ENCODE data around the gene PRR15. TPM values are rescaled to one million over a fixed set of nuclear protein-coding genes. Genes with fewer than 3 reads are reported as not detected.

Gene PRR15
- total and polyA plus RNA-seq, 2 of the 13 experiments (the other 11 are each of a cell fraction or from before 2014, with no cell fraction given): 2.3 to 7.8 TPM

GRCh38 chr7:29564496-29565223 is 1.0 kb downstream of the PRR15 start (continued):
- TF ChIP-seq PBX3 (CRISPR knock-in tag; IDR thresholded peaks at IDR 0.05; ENCODE audit: borderline replicate concordance) (no peak), CSRNP1 (CRISPR knock-in tag; IDR thresholded peaks at IDR 0.05) (0 out of 2 replicates have a peak, but pooled peaks have one; percentile 19), RBM22 (optimal IDR thresholded peaks at IDR 0.05; ENCODE audit: low read length) (no peak), NCOA2 (CRISPR knock-in tag; IDR thresholded peaks at IDR 0.05) (no peak), ZSCAN5A (CRISPR knock-in tag; IDR thresholded peaks at IDR 0.05; ENCODE audit: borderline replicate concordance) (no peak), HNRNPLL (IDR thresholded peaks at IDR 0.05; ENCODE audit: low read depth, low read length, poor library complexity, severe bottlenecking) (peak; percentile 40), DR1 (CRISPR knock-in tag; IDR thresholded peaks at IDR 0.05) (no peak; the same call in 1 of the 2 replicates), NBN (conservative IDR thresholded peaks at IDR 0.05) (no peak), U2AF2 (IDR thresholded peaks at IDR 0.05; ENCODE audit: low read depth, low read length) (no peak), ZSCAN12 (CRISPR knock-in tag; IDR thresholded peaks at IDR 0.05) (no peak), TSC22D2 (CRISPR knock-in tag; IDR thresholded peaks at IDR 0.05; ENCODE audit: borderline replicate concordance) (no peak), MED1 (CRISPR knock-in tag; IDR thresholded peaks at IDR 0.05) (no peak), AGO2 (optimal IDR thresholded peaks at IDR 0.05; ENCODE audit: low read depth, low read length) (no peak), HOXA7 (CRISPR knock-in tag; IDR thresholded peaks at IDR 0.05) (no peak), GATAD1 (CRISPR knock-in tag; IDR thresholded peaks at IDR 0.05) (peak; percentile 43; the same call in 1 of the 2 replicates), DMTF1 (CRISPR knock-in tag; IDR thresholded peaks at IDR 0.05) (no peak), HNF1A (IDR thresholded peaks at IDR 0.05; ENCODE audit: low read depth) (no peak), HNF1A (CRISPR knock-in tag; IDR thresholded peaks at IDR 0.05; ENCODE audit: borderline replicate concordance) (no peak)
